Heart right ventricle (tissue), 16 donors: Measurements from ENCODE around the gene TNS3. TPM values are rescaled to one million over a fixed set of nuclear protein-coding genes. Genes with fewer than 3 reads are reported as not detected.
"Not testable (repeated sequence)": the region's sequence is repeated elsewhere in the genome, so short reads cannot be mapped to it uniquely, and the experiment has no call there.

Experiments
- ATAC-seq, 8 donors: fragments of 200-7000 bp; cut with Tn5 transposase; one replicate each; pipeline ENCODE4 v1.9.1; 2020; ENCODE audit warnings: mild to moderate bottlenecking in 8 of 8, moderate library complexity in 8 of 8, moderate number of reproducible peaks in 1 of 8
- DNase-seq, 2 donors: peaks; one replicate each; pipeline ENCODE4 v3.0.0-alpha.2; 2020
- H3K27ac ChIP-seq, 10 donors: fragments of 200-600 bp; sonication (generic) in 2 of 10; one replicate each; pipeline versions ENCODE4 v1.5.0 to v1.8.0; 2020 to 2022; ENCODE audit warnings: mild to moderate bottlenecking in 3 of 10
- H3K27me3 ChIP-seq, 7 donors: fragments of 200-600 bp; one replicate each; pipeline ENCODE4 v1.8.0; 2021 to 2022; ENCODE audit warnings: mild to moderate bottlenecking in 2 of 7
- H3K36me3 ChIP-seq, 9 donors: fragments of 200-600 bp; sonication (generic) in 1 of 9; one replicate each; pipeline versions ENCODE4 v1.5.0 to v1.8.0; 2020 to 2022; ENCODE audit warnings: mild to moderate bottlenecking in 2 of 9
- H3K4me1 ChIP-seq, 9 donors: fragments of 200-600 bp; sonication (generic) in 1 of 9; one replicate each; pipeline versions ENCODE4 v1.5.0 to v1.8.0; 2020 to 2022; ENCODE audit warnings: mild to moderate bottlenecking in 4 of 9
- H3K4me3 ChIP-seq, 10 donors: fragments of 200-600 bp; sonication (generic) in 2 of 10; one replicate each; pipeline versions ENCODE4 v1.5.0 to v1.8.0; 2020 to 2022; ENCODE audit warnings: mild to moderate bottlenecking in 7 of 10, moderate library complexity in 2 of 10
- H3K9me3 ChIP-seq, 11 donors: fragments of 200-600 bp in 10 of 11; sonication (generic) in 2 of 11; one replicate each; pipeline versions ENCODE4 v1.5.0 to v1.8.0; 2013 to 2022; ENCODE audit warnings: mild to moderate bottlenecking in 2 of 11, control low read depth in 1 of 11, moderate library complexity in 1 of 11
- WGBS, 2 donors: extraction: QIAGEN DNeasy Blood & Tissue Kit; methylation state at CpG; one replicate each; pipeline ENCODE4 v1.1.7; 2013; ENCODE audit warnings: inconsistent platforms in 1 of 2; 5-methylcytosine and 5-hydroxymethylcytosine counted together
- intact Hi-C, 10 donors: fragments of 100-400 bp; cut with DNase I; formaldehyde crosslinking; loops; one replicate each; pipeline versions ENCODE4 v1.11.1 to v1.14.2; 2022
- polyA plus RNA-seq, 2 donors: library from polyadenylated mRNA; stranded (reverse); fragments of 200-250 nt; gene quantifications; one replicate each; pipeline ENCODE4 v1.2.3, GENCODE V29; 2013
- total RNA-seq, 10 donors: library from RNA; stranded (reverse); fragmentation: NEBNext Ultra II Directional in 3 of 10; extraction: Animal tissue kit (Norgen Biotek cat#: 25700) in 3 of 10; gene quantifications; one replicate each; pipeline versions ENCODE4 v1.2.1 to v1.2.4, GENCODE V29; 2021 to 2023
- TF ChIP-seq, protein P1 (sequence below), 9 donors: fragments of 200-600 bp; sonication (generic) in 2 of 9; IDR thresholded peaks; one replicate each; pipeline versions ENCODE4 v1.5.0 to v1.8.0; 2021 to 2022; ENCODE audit warnings: antibody characterized with exemption in 9 of 9, mild to moderate bottlenecking in 5 of 9, moderate library complexity in 1 of 9
- donor health status: Arrhythmogenic right ventricular cardiomyopathy.
- donor health status: ischemic (EF 13 %, LVEDD 7.1; RV severe dilation, severe dysfunction).
- donor health status: healthy with polysubstance abuse.
- donor health status: DM: no; HTN: yes; CAD: no.
- donor health status: DM: no; HTN: no; CAD: no.
- donor health status: ischemic (EF 25% LVEDD 6.9; RV normal size, moderate dysfunction).
- donor health status: ischemic (EF 25% LVEDD 5.7; RV mildly dilated, moderate dysfunction).
- donor health status: healthy.
- donor health status: DM: yes; HTN: yes; CAD: no.
- donor health status: Ischemic cardiomyopathy.
- donor health status: ischemic (EF 35%, LVEDD 5.7; RV mildly dilated, moderate dysfunction).
- donor health status: nonischemic (EF 11% LVEDD 7.7; RV severe dilation, severe dysfunction).
- donor health status: DM: yes; HTN: yes; CAD: no.
- donor health status: PGD.
- donor health status: ischemic (EF 29% LVEDD 5.4; RV normal size, mild dysfunction).
- donor health status: nonischemic (EF 23%, LVEDD 6.1; RV moderate dilation, normal function).

The TNS3 gene
- total and polyA plus RNA-seq, 12 donors, result 6.7 to 74.2 (median 34.0) TPM

DNA sequence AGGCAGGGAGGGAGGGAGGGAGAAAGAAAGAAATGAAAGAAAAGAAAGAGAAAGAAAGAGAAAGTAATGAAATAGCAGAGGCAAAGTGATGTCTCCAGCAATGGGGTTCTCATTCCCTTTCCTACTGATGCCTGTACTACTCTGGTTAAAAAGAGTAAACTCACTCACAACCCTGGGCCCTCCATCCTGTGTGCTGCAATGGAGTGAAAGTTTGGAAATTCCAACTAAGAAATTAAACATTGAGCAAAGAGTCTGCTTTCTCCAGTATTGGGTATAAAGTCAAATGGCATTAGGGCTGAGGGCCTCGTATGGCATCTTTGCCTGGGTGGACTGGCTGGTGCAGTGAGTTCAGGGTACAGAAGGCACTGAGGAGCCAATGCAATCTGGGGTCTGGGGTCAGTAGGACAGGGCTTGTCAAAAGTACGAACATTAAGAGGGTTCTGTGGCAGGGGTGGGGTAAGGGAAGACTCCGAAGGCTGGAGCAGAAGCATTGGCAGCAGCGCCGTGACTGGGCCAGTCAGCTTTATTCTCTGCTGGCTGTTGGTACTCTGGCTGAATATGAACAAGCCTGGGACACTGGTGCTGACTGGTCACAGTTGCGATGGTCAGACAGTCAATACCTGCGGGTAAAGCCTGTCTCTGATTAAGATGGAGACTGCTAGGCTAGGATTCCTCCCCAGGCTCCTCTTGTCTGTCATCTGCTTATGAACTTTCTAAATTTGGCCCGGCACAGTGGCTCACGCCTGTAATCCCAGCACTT lies 24.1 kb upstream of the TNS3 start:
- Histone ChIP-seq H3K9me3 (no peaks in the 10 kb centered on the region), H3K36me3 (no peaks in the 10 kb centered on the region), H3K27ac (no peak overlapping the region), H3K27me3 (no peaks in the 10 kb centered on the region), H3K4me1 (peaks cover under 1 to 37% (median 24%) of the 10 kb centered on the region in 9 donors), H3K4me3 (no peak overlapping the region)
- 96 to 98% methylated on average over 9 of the region's 9 CpGs for WGBS, 2 donors
- no peak for DNase-seq
- intact Hi-C loops, result no loop called here
- no peak for ATAC-seq
- TF ChIP-seq, protein P1, sequence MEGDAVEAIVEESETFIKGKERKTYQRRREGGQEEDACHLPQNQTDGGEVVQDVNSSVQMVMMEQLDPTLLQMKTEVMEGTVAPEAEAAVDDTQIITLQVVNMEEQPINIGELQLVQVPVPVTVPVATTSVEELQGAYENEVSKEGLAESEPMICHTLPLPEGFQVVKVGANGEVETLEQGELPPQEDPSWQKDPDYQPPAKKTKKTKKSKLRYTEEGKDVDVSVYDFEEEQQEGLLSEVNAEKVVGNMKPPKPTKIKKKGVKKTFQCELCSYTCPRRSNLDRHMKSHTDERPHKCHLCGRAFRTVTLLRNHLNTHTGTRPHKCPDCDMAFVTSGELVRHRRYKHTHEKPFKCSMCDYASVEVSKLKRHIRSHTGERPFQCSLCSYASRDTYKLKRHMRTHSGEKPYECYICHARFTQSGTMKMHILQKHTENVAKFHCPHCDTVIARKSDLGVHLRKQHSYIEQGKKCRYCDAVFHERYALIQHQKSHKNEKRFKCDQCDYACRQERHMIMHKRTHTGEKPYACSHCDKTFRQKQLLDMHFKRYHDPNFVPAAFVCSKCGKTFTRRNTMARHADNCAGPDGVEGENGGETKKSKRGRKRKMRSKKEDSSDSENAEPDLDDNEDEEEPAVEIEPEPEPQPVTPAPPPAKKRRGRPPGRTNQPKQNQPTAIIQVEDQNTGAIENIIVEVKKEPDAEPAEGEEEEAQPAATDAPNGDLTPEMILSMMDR (IDR thresholded peaks at IDR 0.05), result no peak

GRCh38 chr7:47604496-47604890 lies 22.6 kb upstream of the TNS3 start:
- H3K36me3 ChIP-seq, result no peaks in the 10 kb centered on the region
- peaks cover 0 to 40% (median 12%) of the 10 kb centered on the region in 9 donors for H3K4me1 ChIP-seq
- peak overlapping the region in 1 of 10 donors; percentile 35 for H3K27ac ChIP-seq
- no peaks in the 10 kb centered on the region for H3K27me3 ChIP-seq
- H3K9me3 ChIP-seq, result no peaks in the 10 kb centered on the region
- DNase-seq (no peak), ATAC-seq (peak in 6 of 8 donors; percentile 16 to 41 (median 22))
- H3K4me3 ChIP-seq, result no peak overlapping the region
- WGBS, 2 donors, result 57 to 73% methylated on average over 3 of the region's 3 CpGs
- intact Hi-C loops, result no loop called here
- TF ChIP-seq, protein P1 (IDR thresholded peaks at IDR 0.05), result no peak

GRCh38 chr7:47603514-47604255 lies 21.8 kb upstream of the TNS3 start:
- H3K36me3 ChIP-seq, H3K9me3 ChIP-seq, H3K4me3 ChIP-seq, H3K27ac ChIP-seq, DNase-seq, H3K27me3 ChIP-seq, ATAC-seq, intact Hi-C loops: not testable (repeated sequence)
- 92 to 97% methylated on average over 13 of the region's 13 CpGs for WGBS, 2 donors
- H3K4me1 ChIP-seq, result peaks cover 0 to 40% (median 12%) of the 10 kb centered on the region in 9 donors

- TF ChIP-seq, protein P1 (IDR thresholded peaks at IDR 0.05), result no peak
- Histone ChIP-seq H3K27ac (no peak overlapping the region), H3K4me1 (peaks cover 0 to 40% (median 12%) of the 10 kb centered on the region in 9 donors), H3K4me3 (no peak overlapping the region), H3K27me3 (no peaks in the 10 kb centered on the region), H3K9me3 (peaks cover 0 to 9% (median 2%) of the 10 kb centered on the region in 11 donors), H3K36me3 (no peaks in the 10 kb centered on the region)
- DNase-seq (no peak), ATAC-seq (no peak)
- 89 to 91% methylated on average over 7 of the region's 7 CpGs for WGBS, 2 donors
- intact Hi-C loops, result no loop called here
These were observed 20.5 kb upstream of the TNS3 start for GRCh38 chr7:47602272-47603004.
